DOHH2 (cell line): ENCODE measurements around the gene GPHN.

Source experiments
- EZH2phosphoT487 ChIP-seq: fragments of 200-600 bp; sonication (generic); IDR thresholded peaks from 2 replicates; pipeline ENCODE4 v1.6.1; 2017; ENCODE audit warnings: borderline replicate concordance, mild to moderate bottlenecking, antibody characterized with exemption, low read length, moderate library complexity, mixed read lengths
- TF ChIP-seq, protein P1 (sequence below): fragments of 200-600 bp; sonication (generic); IDR thresholded peaks from one replicate; pipeline ENCODE4 v1.5.1; 2014; ENCODE audit warnings: antibody characterized with exemption, mild to moderate bottlenecking, low read depth, low read length; ENCODE audit not compliant: poor library complexity, severe bottlenecking

DNA sequence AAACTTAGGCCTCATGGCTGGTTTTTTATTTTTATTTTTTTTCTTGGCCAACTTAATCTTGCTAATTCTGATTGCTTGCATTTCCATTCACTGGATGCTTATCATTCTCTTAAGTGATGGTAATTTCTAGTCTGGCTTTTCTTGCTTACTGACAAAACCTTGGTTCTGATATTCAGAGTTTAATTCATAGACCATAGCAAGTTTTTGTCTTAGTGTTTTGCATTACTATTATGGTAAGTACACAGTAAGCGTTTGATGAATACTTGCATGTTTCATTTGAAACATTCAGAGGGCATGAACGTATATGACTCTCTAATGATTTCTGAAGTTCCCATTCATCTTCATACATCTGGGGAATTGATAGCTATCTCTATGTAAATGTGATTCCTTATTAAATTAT, 55.8 kb downstream of the GPHN start:
- TF ChIP-seq, protein P1, sequence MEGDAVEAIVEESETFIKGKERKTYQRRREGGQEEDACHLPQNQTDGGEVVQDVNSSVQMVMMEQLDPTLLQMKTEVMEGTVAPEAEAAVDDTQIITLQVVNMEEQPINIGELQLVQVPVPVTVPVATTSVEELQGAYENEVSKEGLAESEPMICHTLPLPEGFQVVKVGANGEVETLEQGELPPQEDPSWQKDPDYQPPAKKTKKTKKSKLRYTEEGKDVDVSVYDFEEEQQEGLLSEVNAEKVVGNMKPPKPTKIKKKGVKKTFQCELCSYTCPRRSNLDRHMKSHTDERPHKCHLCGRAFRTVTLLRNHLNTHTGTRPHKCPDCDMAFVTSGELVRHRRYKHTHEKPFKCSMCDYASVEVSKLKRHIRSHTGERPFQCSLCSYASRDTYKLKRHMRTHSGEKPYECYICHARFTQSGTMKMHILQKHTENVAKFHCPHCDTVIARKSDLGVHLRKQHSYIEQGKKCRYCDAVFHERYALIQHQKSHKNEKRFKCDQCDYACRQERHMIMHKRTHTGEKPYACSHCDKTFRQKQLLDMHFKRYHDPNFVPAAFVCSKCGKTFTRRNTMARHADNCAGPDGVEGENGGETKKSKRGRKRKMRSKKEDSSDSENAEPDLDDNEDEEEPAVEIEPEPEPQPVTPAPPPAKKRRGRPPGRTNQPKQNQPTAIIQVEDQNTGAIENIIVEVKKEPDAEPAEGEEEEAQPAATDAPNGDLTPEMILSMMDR = no peak
- no peak for TF ChIP-seq EZH2phosphoT487
